Measurements from ENCODE around the gene DNAAF5. TPM values are rescaled to one million over a fixed set of nuclear protein-coding genes. Genes with fewer than 3 reads are reported as not detected.

The DNAAF5 gene
- total and polyA plus RNA-seq, 2 of the 13 experiments (the other 11 are each of a cell fraction or from before 2014, with no cell fraction given), result 11.9 to 21.5 TPM

DNA sequence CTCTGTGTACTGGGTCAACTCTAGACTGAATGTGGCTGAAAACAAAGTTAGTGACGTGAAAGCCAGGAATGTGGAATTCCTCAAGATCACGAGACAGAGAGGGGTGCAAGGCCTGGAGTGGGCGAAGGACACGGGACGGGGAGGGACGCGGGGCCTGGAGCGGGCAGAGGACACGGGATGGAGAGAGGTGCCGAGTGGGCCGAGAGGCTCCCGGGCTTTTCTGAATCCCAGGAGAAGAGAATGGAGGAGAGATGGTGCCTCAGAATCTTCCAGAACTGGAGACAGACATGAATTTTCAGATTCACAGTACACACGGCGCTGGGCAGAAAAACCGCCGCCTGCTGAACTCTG, 51.2 kb downstream of the DNAAF5 start:
- intact Hi-C loops (cut with micrococcal nuclease; ENCODE audit: unreplicated experiment), result no loop called here
- CTCF ChIA-PET (ENCODE audit: low intra/inter-chr PET ratio, low total read pairs), result no interaction called here
- WGBS (ENCODE audit: low lambda C conversion rate), result 90% methylated on average over 16 of the region's 16 CpGs
- POLR2A ChIA-PET, result no interaction called here
- Histone ChIP-seq H2AFZ (ENCODE audit: low read length) (no peak overlapping the region), H3K9ac (ENCODE audit: insufficient read depth, low read depth, low read length) (no peak overlapping the region), H3K27me3 (ENCODE audit: control insufficient read depth in 1 of 2, insufficient read depth in 2 of 2, low read length in 2 of 2) (no peaks in the 10 kb centered on the region), H3K4me2 (ENCODE audit: low read depth, low read length) (no peak overlapping the region), H4K20me1 (ENCODE audit: insufficient read depth, low read length) (0 out of 2 replicates have a peak, but pooled peaks cover 2% of the 10 kb centered on the region), H3K79me2 (ENCODE audit: insufficient read depth, low read length) (no peaks in the 10 kb centered on the region), H3K9me3 (ENCODE audit: low read length) (no peaks in the 10 kb centered on the region), H3K27ac (ENCODE audit: extremely low read length, insufficient read depth, low read length) (no peak overlapping the region), H3K4me1 (ENCODE audit: insufficient read depth, low read length) (no peaks in the 10 kb centered on the region), H3K4me3 (replicated peaks in 1 of 3; ENCODE audit: insufficient read depth in 1 of 3, low read depth in 2 of 3, low read length in 3 of 3) (no peak overlapping the region), H3K36me3 (replicated peaks in 1 of 2; ENCODE audit: control insufficient read depth in 1 of 2, insufficient read depth in 2 of 2, low read length in 2 of 2) (peaks cover 10 to 86% of the 10 kb centered on the region in 2 experiments)
- TF ChIP-seq REXO4 (CRISPR knock-in tag; IDR thresholded peaks at IDR 0.05; ENCODE audit: borderline replicate concordance), result no peak
- no peak for TF ChIP-seq NAIF1 (CRISPR knock-in tag; IDR thresholded peaks at IDR 0.05; ENCODE audit: borderline replicate concordance)
- TF ChIP-seq, protein P1, sequence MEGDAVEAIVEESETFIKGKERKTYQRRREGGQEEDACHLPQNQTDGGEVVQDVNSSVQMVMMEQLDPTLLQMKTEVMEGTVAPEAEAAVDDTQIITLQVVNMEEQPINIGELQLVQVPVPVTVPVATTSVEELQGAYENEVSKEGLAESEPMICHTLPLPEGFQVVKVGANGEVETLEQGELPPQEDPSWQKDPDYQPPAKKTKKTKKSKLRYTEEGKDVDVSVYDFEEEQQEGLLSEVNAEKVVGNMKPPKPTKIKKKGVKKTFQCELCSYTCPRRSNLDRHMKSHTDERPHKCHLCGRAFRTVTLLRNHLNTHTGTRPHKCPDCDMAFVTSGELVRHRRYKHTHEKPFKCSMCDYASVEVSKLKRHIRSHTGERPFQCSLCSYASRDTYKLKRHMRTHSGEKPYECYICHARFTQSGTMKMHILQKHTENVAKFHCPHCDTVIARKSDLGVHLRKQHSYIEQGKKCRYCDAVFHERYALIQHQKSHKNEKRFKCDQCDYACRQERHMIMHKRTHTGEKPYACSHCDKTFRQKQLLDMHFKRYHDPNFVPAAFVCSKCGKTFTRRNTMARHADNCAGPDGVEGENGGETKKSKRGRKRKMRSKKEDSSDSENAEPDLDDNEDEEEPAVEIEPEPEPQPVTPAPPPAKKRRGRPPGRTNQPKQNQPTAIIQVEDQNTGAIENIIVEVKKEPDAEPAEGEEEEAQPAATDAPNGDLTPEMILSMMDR (CRISPR knock-in tag; IDR thresholded peaks at IDR 0.05), result no peak
- TF ChIP-seq CBX1 (IDR thresholded peaks at IDR 0.05; ENCODE audit: low read depth), result no peak
- TF ChIP-seq, protein P2, sequence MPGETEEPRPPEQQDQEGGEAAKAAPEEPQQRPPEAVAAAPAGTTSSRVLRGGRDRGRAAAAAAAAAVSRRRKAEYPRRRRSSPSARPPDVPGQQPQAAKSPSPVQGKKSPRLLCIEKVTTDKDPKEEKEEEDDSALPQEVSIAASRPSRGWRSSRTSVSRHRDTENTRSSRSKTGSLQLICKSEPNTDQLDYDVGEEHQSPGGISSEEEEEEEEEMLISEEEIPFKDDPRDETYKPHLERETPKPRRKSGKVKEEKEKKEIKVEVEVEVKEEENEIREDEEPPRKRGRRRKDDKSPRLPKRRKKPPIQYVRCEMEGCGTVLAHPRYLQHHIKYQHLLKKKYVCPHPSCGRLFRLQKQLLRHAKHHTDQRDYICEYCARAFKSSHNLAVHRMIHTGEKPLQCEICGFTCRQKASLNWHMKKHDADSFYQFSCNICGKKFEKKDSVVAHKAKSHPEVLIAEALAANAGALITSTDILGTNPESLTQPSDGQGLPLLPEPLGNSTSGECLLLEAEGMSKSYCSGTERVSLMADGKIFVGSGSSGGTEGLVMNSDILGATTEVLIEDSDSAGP (CRISPR knock-in tag; IDR thresholded peaks at IDR 0.05; ENCODE audit: borderline replicate concordance), result no peak
- TF ChIP-seq NFIC (IDR thresholded peaks at IDR 0.05; ENCODE audit: low read length), result no peak
- no peak for TF ChIP-seq ZNF782 (CRISPR knock-in tag; IDR thresholded peaks at IDR 0.05; ENCODE audit: borderline replicate concordance)
- DNase-seq (ENCODE audit: low spot score) (no peak), FAIRE-seq (no peak), ATAC-seq (no peak)
- BruUV-seq (replicated peaks), result no TSS peak
- in situ Hi-C loops (cut with HindIII; ENCODE audit: extremely low pct_ligation_motif_present, low pct_unique_long_range_greater_than_20kb), result no loop called here

Measured in HepG2 (cell line).